Ectodermal cell (in vitro differentiated cells): ENCODE data around the gene SRSF10.
"Not testable (repeated sequence)": the region's sequence is repeated elsewhere in the genome, so short reads cannot be mapped to it uniquely, and the experiment has no call there.

Source experiments
- H3K27ac ChIP-seq: 2 replicates; pipeline ENCODE4 v1.7.0; 2013; ENCODE audit warnings: mild to moderate bottlenecking, low read depth, low read length; ENCODE audit not compliant: insufficient read depth, poor library complexity, severe bottlenecking
- H3K27me3 ChIP-seq: 2 replicates; pipeline ENCODE4 v1.7.0; 2013; ENCODE audit warnings: mild to moderate bottlenecking, low read length; ENCODE audit not compliant: insufficient read depth, control insufficient read depth, poor library complexity, severe bottlenecking
- H3K36me3 ChIP-seq: one replicate; pipeline ENCODE4 v1.7.0; 2013; ENCODE audit warnings: low read length; ENCODE audit not compliant: control insufficient read depth, insufficient read depth
- H3K4me1 ChIP-seq: one replicate; pipeline ENCODE4 v1.7.0; 2013; ENCODE audit warnings: low read length; ENCODE audit not compliant: control insufficient read depth, insufficient read depth
- H3K4me3 ChIP-seq: 2 replicates; pipeline ENCODE4 v1.7.0; 2013; ENCODE audit warnings: low read depth, low read length, control low read depth; ENCODE audit not compliant: insufficient read depth
- H3K9me3 ChIP-seq: 2 replicates; pipeline ENCODE4 v1.7.0; 2013; ENCODE audit warnings: mild to moderate bottlenecking, low read length, moderate library complexity; ENCODE audit not compliant: control insufficient read depth
- WGBS, 2 experiments: methylation state at CpG; one replicate each; pipeline ENCODE4 v1.1.7; 2013; ENCODE audit warnings: missing lambda C conversion rate in 2 of 2; 5-methylcytosine and 5-hydroxymethylcytosine counted together

The SRSF10 gene

DNA sequence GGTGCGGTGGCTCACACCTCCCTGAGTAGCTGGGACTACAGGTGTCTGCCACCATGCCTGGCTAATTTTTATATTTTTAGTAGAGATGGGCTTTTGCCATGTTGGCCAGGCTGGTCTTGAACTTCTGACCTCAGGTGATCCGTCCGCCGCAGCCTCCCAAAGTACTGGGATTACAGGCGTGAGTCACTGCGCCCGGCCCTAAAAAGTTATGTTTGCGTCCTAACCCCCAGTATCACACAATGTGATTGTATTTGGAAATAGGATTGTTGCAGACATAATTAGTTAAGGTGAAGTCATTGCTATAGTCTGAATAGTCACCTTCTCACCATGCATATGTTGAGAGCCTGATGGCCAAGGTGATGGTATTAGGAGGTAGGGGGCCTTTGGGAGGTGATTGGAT lies 32.8 kb upstream of the SRSF10 start:
- not testable (repeated sequence) for H3K36me3 ChIP-seq, H3K4me3 ChIP-seq, H3K9me3 ChIP-seq, H3K27ac ChIP-seq, H3K4me1 ChIP-seq, H3K27me3 ChIP-seq
- WGBS, 2 experiments: 83 to 85% methylated on average over 8 of the region's 8 CpGs

DNA sequence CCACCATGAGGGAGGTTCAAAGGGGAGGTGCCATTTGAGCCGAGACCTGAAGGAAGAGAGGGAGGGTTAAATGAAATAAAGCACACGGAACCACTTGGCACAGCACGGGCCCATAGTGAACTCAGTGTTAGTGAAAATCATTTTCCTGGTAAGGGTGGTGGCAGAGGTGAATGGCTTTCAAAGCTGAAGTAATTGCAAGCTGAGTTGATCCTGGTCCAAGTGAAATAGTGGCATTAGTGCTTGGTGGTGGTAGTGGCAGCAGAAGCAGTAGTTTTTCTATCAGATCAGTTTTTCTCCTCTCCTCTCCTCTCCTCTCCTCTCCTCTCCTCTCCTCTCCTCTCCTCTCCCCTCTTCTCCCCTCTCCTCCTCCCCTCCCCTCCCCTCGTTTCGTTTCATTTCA lies 30.5 kb upstream of the SRSF10 start:
- Histone ChIP-seq H3K4me1 (no peaks in the 10 kb centered on the region), H3K36me3 (no peaks in the 10 kb centered on the region), H3K27me3 (no peaks in the 10 kb centered on the region), H3K4me3 (no peak overlapping the region), H3K9me3 (no peaks in the 10 kb centered on the region), H3K27ac (no peak overlapping the region)
- 88 to 89% methylated on average over 3 of the region's 5 CpGs for WGBS, 2 experiments

- 83 to 91% methylated on average over 1 of the region's 1 CpG for WGBS, 2 experiments
- no peaks in the 10 kb centered on the region for H3K4me1 ChIP-seq
- no peak overlapping the region for H3K27ac ChIP-seq
- H3K4me3 ChIP-seq: no peak overlapping the region
- H3K36me3 ChIP-seq: no peaks in the 10 kb centered on the region
- no peaks in the 10 kb centered on the region for H3K9me3 ChIP-seq
- no peaks in the 10 kb centered on the region for H3K27me3 ChIP-seq
Observed at GRCh38 chr1:24009406-24009805, 29.3 kb upstream of the SRSF10 start.

DNA sequence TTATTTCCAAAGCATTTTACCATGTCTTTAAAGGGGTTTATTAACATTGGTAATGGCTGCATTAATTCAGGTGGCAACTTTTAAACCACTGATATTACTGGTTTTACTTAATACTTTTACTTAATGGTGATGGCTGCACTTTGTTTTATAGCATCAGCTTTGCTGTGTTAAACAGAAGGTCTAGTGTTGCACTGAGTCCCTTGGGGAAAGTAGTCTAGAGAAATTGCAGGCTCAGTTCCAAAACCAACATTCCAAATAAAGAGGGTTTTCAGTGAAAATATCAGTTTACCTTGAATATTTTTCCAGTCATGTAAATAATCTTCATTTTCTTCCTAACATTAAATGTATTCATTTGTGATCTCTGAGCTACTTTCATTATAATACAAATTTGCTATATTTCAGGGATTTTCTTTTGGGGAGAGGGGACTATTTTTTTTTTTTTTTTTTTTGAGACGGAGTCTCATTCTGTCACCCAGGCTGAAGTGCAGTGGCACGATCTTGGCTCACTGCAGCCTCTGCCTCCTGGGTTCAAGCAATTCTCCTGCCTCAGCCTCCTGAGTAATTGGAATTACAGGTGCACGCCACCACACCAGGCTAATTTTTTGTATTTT lies 28.6 kb upstream of the SRSF10 start:
- H3K27me3 ChIP-seq, H3K4me3 ChIP-seq, H3K4me1 ChIP-seq, H3K36me3 ChIP-seq, H3K27ac ChIP-seq, H3K9me3 ChIP-seq: not testable (repeated sequence)
- WGBS, 2 experiments: 94 to 96% methylated on average over 2 of the region's 3 CpGs

- Histone ChIP-seq H3K36me3 (no peaks in the 10 kb centered on the region), H3K27me3 (no peaks in the 10 kb centered on the region), H3K9me3 (no peaks in the 10 kb centered on the region), H3K4me3 (no peak overlapping the region), H3K27ac (no peak overlapping the region), H3K4me1 (peaks cover 8% of the 10 kb centered on the region)
Observed at GRCh38 chr1:24007079-24007478, 27.0 kb upstream of the SRSF10 start.

DNA sequence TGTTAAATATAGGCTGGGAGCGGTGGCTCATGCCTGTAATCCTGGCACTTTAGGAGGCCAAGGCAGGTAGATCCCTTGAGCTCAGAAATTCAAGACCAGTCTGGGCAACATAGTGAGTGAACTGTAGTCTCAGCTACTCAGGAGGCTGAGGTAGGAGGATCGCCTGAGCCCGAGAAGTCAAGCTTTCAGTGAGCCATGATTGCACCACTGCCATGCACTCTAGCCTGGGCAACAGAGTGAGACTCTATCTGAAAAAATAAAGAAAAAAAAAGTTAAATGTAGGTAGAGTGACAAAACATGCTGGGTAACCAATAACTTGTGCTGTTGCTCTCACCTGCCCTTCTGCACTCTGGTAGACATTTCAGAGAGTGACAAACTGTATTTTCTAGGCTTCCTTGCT lies 25.0 kb upstream of the SRSF10 start:
- H3K27me3 ChIP-seq: no peaks in the 10 kb centered on the region
- WGBS, 2 experiments: 93 to 97% methylated on average over 3 of the region's 3 CpGs

DNA sequence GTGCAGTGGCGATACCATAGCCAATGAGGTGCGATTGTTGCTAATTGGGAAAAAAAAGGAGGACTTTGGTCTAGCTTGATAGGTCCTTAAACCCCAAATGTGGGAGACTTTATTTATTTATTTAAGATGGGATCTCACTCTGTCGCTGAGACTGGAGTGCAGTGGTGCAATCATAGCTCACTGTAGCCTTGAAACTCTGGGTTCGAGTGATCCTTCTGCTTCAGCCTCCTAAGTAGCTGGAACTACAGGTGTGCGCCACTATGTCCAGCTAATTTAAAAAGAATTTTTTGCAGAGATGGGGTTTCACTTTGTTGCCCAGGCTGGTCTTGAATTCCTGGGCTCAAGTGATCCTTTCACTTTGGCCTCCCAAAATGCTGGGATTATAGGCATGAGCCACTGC lies 24.0 kb upstream of the SRSF10 start:
- Histone ChIP-seq H3K4me3 (no peak overlapping the region), H3K27me3 (no peaks in the 10 kb centered on the region), H3K9me3 (no peaks in the 10 kb centered on the region), H3K27ac (no peak overlapping the region), H3K36me3 (no peaks in the 10 kb centered on the region), H3K4me1 (peaks cover 8% of the 10 kb centered on the region)
- 92 to 94% methylated on average over 5 of the region's 5 CpGs for WGBS, 2 experiments

More for the DNA sequence above, 25.0 kb upstream of the SRSF10 start:
- Histone ChIP-seq H3K27ac (no peak overlapping the region), H3K4me1 (peaks cover 8% of the 10 kb centered on the region), H3K36me3 (no peaks in the 10 kb centered on the region), H3K4me3 (no peak overlapping the region), H3K9me3 (no peaks in the 10 kb centered on the region)

DNA sequence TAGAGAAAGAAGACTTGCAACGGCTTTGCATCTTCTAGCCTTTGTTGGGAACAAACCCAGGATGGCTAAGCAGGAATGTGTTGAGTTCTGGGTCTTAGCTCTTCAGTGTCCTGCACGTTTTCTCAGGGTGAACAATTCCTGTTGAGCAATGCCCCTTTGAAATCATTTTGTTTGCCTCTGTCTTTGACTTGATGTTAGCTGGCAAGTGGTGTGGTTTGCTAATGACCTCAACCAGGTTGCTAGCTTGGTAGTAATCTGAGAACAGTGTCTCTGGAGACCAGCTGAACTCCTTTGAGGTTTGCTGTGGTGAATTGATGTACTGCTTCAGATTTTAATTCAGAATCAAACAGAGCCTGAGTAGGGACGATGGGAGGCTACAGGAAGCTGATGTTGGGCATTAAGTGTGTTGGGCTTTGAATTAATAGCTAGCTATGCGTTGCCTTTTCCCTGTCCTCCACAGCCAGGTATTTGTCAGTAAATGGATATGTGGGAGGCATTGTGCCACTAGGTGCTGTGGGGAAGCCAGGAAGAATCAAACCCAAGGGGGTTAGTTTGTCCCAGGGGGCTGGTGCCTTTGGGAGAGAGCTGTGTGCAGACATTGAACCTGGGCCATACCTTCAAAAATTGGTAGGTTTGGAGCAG lies 23.3 kb upstream of the SRSF10 start:
- Histone ChIP-seq H3K4me1 (peaks cover 8% of the 10 kb centered on the region), H3K36me3 (no peaks in the 10 kb centered on the region), H3K27ac (no peak overlapping the region), H3K4me3 (no peak overlapping the region), H3K9me3 (no peaks in the 10 kb centered on the region), H3K27me3 (no peaks in the 10 kb centered on the region)
- WGBS, 2 experiments: 13% methylated on average over 4 of the region's 4 CpGs

DNA sequence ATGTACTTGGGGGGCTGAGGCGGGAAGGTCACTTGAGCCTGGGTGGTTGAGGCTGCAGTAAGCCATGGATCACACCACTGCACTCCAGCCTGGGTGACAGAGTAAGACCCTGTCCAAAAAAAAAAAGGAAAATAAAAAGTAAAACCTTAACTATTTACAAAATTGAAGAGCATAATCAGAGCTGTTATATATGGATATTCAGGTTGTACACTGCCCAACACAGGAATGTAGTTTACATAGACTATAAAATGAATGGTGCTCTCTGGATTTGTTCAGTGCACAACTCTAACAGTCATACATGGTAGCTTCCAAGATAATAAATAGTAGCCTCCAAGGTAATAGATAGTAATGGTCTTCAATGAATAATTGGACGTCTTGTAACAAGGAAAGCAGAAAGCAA lies 22.6 kb upstream of the SRSF10 start:
- Histone ChIP-seq H3K27me3 (no peaks in the 10 kb centered on the region), H3K36me3 (no peaks in the 10 kb centered on the region), H3K4me1 (peaks cover 8% of the 10 kb centered on the region), H3K9me3 (no peaks in the 10 kb centered on the region), H3K27ac (no peak overlapping the region), H3K4me3 (no peak overlapping the region)
- 61 to 79% methylated on average over 2 of the region's 2 CpGs for WGBS, 2 experiments

GRCh38 chr1:23999156-23999671 lies 19.1 kb upstream of the SRSF10 start:
- Histone ChIP-seq H3K4me3 (no peak overlapping the region), H3K27ac (no peak overlapping the region), H3K9me3 (no peaks in the 10 kb centered on the region), H3K27me3 (no peaks in the 10 kb centered on the region), H3K4me1 (peaks cover 8% of the 10 kb centered on the region), H3K36me3 (no peaks in the 10 kb centered on the region)
- 96 to 100% methylated on average over 2 of the region's 3 CpGs for WGBS, 2 experiments
